HG02610 (cell line): ENCODE results near the gene RETREG2.

Experiments
- ATAC-seq: cut with Tn5 transposase; IDR thresholded peaks from one replicate; pipeline ENCODE4 v1.9.1; 2021; ENCODE audit warnings: mild to moderate bottlenecking, moderate library complexity; ENCODE audit not compliant: unreplicated experiment

Gene RETREG2

GRCh38 chr2:219177552-219178376 is at the start of gene RETREG2:
Gene RETREG2, plus strand, starts transcription at chr2:219178275. Its CDS starts 78 bp downstream, at chr2:219178353.
- ATAC-seq: peak; percentile 45

- no peak for ATAC-seq
Measured at GRCh38 chr2:219128396-219128795, 49.7 kb upstream of the RETREG2 start.

GRCh38 chr2:219129589-219129988 is 48.5 kb upstream of the RETREG2 start:
- ATAC-seq: no peak

- no peak for ATAC-seq
Measured at GRCh38 chr2:219131327-219131726, 46.7 kb upstream of the RETREG2 start.

- ATAC-seq: no peak
Measured at GRCh38 chr2:219131744-219132143, 46.3 kb upstream of the RETREG2 start.

- ATAC-seq: no peak
Measured at GRCh38 chr2:219133976-219134375, 44.1 kb upstream of the RETREG2 start.

GRCh38 chr2:219140722-219141121 is 37.4 kb upstream of the RETREG2 start:
- no peak for ATAC-seq

GRCh38 chr2:219142329-219142728 is 35.7 kb upstream of the RETREG2 start:
- no peak for ATAC-seq

GRCh38 chr2:219149667-219150066 is 28.4 kb upstream of the RETREG2 start:
- no peak for ATAC-seq

GRCh38 chr2:219155054-219155644 is 22.9 kb upstream of the RETREG2 start:
- no peak for ATAC-seq

- no peak for ATAC-seq
Measured at GRCh38 chr2:219157396-219157795, 20.7 kb upstream of the RETREG2 start.

GRCh38 chr2:219158025-219158424 is 20.1 kb upstream of the RETREG2 start:
- no peak for ATAC-seq

- ATAC-seq: no peak
Measured at GRCh38 chr2:219158586-219158985, 19.5 kb upstream of the RETREG2 start.

GRCh38 chr2:219159771-219160185 is 18.3 kb upstream of the RETREG2 start:
- ATAC-seq: no peak

GRCh38 chr2:219160186-219161017 is 17.7 kb upstream of the RETREG2 start, which contains the start of gene NHEJ1:
Gene NHEJ1, minus strand, starts transcription at chr2:219160815. Its CDS starts 2,453 bp downstream, at chr2:219158362.
- peak; percentile 85 for ATAC-seq

- ATAC-seq: no peak
Measured at GRCh38 chr2:219161097-219161496, 17.0 kb upstream of the RETREG2 start.

GRCh38 chr2:219163156-219163555 is 14.9 kb upstream of the RETREG2 start:
- no peak for ATAC-seq

- ATAC-seq: no peak
Measured at GRCh38 chr2:219165058-219165911, 12.8 kb upstream of the RETREG2 start.

GRCh38 chr2:219167997-219168396 is 10.1 kb upstream of the RETREG2 start:
- ATAC-seq: no peak

GRCh38 chr2:219168526-219168925 is 9.5 kb upstream of the RETREG2 start:
- no peak for ATAC-seq
